ENCODE measurements around the gene GAL3ST3. TPM values are rescaled to one million over a fixed set of nuclear protein-coding genes. Genes with fewer than 3 reads are reported as not detected.

Gene GAL3ST3
- total and polyA plus RNA-seq, 2 experiments from 2014 or later: 0.80 to 1.1 TPM

DNA sequence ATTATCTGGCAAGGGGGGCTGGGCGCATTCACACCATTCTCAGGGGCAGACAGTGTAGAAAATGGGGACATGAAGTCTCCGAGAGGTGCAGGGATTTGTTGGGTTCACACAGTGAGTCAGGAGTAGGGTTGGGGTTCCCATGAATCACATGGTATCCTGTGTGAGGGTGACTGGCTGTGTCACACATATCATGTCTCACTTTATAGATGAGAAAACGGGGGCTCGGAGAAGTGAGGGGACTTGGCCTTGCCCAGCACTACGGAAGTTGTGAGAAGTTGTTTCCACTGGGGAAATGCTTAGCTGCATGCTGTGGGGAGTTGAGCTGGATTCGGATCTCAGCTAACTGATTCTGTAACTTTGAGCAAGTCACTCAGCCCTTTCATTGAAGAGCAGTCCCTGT, 4.2 kb downstream of the GAL3ST3 start:
- no peak for TF ChIP-seq EZH2phosphoT487 (IDR thresholded peaks at IDR 0.05; ENCODE audit: low read depth, severe bottlenecking, unreplicated experiment)
- TF ChIP-seq EZH2 (IDR thresholded peaks at IDR 0.05; ENCODE audit: borderline replicate concordance): no peak
- no peak for TF ChIP-seq CTCF (IDR thresholded peaks at IDR 0.05; ENCODE audit: poor library complexity)
- Histone ChIP-seq H3K9me3 (ENCODE audit: low read depth) (no peaks in the 10 kb centered on the region), H4K20me1 (ENCODE audit: insufficient read depth, poor library complexity, severe bottlenecking) (no peaks in the 10 kb centered on the region), H3K27me3 (no peaks in the 10 kb centered on the region), H3K9me2 (replicated peaks; ENCODE audit: insufficient read depth) (no peaks in the 10 kb centered on the region), H3K27ac (no peak overlapping the region), H3K36me3 (replicated peaks; ENCODE audit: insufficient read depth, low read depth) (no peaks in the 10 kb centered on the region), H3K4me3 (no peak overlapping the region), H3K79me2 (no peaks in the 10 kb centered on the region), H3K4me1 (ENCODE audit: insufficient read depth) (peaks cover 4% of the 10 kb centered on the region), H2AFZ (no peak overlapping the region), H3K4me2 (no peak overlapping the region)
- DNase-seq (ENCODE audit: low spot score): no peak
- WGBS (ENCODE audit: low lambda C conversion rate, missing lambda C conversion rate): 91% methylated on average over 6 of the region's 6 CpGs

DNA sequence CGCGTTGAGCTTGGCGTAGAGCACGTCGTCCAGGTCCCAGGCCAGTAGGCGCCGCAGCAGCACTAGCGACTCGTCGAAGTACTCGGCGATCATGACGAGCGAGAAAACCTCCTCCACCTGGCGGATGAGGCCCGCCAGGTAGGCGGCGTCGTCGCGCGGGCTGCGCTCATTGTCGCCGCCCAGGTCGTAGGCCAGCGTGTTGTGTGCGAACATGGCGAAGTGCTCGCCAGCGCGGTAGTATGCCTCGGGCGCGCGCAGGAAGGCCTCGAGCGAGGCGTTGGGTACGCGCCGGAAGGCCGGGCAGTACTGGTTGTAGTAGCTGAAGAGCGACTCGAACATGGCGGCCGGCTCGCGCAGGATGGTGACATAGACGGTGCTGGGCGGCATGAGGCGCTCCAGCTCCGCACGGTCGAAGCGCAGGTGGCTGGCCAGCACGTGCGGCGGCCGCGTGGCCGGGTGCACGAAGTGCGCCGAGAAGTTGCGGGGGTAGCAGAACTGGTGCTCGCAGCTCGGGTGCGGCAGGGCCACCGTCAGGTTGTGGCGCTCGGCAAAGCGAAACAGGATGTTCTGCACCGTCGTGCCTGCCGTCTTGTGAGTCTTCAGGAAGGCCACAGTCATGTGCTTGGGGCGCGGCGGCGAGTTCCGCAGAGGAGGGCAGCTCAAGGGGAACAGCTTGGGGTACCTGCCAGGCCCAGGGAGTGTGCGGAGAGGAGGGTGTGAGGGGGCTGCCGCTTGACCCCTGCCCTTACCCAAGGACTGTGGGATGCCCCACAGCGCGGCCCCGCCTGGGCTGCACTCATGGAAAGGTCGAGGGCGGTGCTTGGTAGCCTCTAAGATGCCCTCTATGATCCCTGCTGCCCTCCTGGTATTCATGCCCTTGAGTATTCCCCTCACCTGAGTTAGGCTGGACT, 5.7 kb downstream of the GAL3ST3 start:
- no peak for DNase-seq (ENCODE audit: low spot score)
- Histone ChIP-seq H3K27me3 (no peaks in the 10 kb centered on the region), H4K20me1 (ENCODE audit: insufficient read depth, poor library complexity, severe bottlenecking) (no peaks in the 10 kb centered on the region), H3K9me3 (ENCODE audit: low read depth) (no peaks in the 10 kb centered on the region), H3K36me3 (replicated peaks; ENCODE audit: insufficient read depth, low read depth) (no peaks in the 10 kb centered on the region), H3K79me2 (no peaks in the 10 kb centered on the region), H3K4me2 (no peak overlapping the region), H3K4me3 (no peak overlapping the region), H2AFZ (no peak overlapping the region), H3K27ac (no peak overlapping the region), H3K4me1 (ENCODE audit: insufficient read depth) (no peaks in the 10 kb centered on the region), H3K9me2 (replicated peaks; ENCODE audit: insufficient read depth) (no peaks in the 10 kb centered on the region)
- TF ChIP-seq EZH2phosphoT487 (IDR thresholded peaks at IDR 0.05; ENCODE audit: low read depth, severe bottlenecking, unreplicated experiment): no peak
- no peak for TF ChIP-seq CTCF (IDR thresholded peaks at IDR 0.05; ENCODE audit: poor library complexity)
- TF ChIP-seq EZH2 (IDR thresholded peaks at IDR 0.05; ENCODE audit: borderline replicate concordance): no peak
- 99% methylated on average over 57 of the region's 88 CpGs for whole genome bisulfite sequencing (ENCODE audit: low lambda C conversion rate, missing lambda C conversion rate)

DNA sequence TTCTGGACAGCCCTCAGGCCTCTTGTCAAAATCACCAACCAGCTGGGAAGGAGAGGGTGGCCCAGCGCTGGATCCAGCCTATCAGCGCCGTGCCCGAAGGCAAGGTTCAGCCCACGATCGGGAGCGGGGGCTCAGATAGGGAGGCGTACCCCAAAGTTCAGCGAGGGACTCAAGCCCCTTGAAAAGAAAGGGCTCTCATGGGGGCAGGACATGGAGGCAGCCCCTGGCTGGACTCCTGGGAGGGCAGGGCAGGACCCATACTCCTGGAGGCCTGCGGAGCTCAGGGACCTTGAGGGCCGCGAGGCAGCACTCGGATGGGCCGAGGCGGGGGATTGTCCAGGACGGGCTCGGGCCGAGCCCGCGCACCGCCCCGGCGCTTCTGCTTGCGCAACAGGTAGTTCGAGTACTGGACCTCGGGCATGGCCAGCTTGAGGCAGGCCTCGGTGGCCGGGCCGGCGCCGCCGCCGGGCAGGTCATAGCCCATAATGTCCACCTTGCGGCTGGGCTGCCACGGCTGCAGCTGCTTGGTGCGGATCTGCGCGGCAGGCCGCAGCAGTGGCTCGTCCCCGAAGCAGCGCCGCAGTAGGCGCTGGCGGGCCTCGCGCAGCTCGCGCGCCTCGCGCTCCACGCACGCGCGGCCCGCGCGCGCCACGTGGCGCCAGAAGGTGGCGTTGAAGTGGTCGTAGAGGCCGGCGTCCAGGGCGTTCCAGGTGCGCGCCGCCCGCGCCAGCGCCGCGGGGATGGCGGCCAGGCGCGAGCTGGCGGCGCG, 6.5 kb downstream of the GAL3ST3 start:
- no peaks in the 10 kb centered on the region for H3K4me1 ChIP-seq (ENCODE audit: insufficient read depth)
- no peak overlapping the region for H3K4me2 ChIP-seq
- no peaks in the 10 kb centered on the region for H3K9me3 ChIP-seq (ENCODE audit: low read depth)
- H3K36me3 ChIP-seq (replicated peaks; ENCODE audit: insufficient read depth, low read depth): no peaks in the 10 kb centered on the region
- TF ChIP-seq EZH2 (IDR thresholded peaks at IDR 0.05; ENCODE audit: borderline replicate concordance): no peak
- TF ChIP-seq CTCF (IDR thresholded peaks at IDR 0.05; ENCODE audit: poor library complexity): no peak
- no peak for TF ChIP-seq EZH2phosphoT487 (IDR thresholded peaks at IDR 0.05; ENCODE audit: low read depth, severe bottlenecking, unreplicated experiment)
- H3K27ac ChIP-seq: no peak overlapping the region
- DNase-seq (ENCODE audit: low spot score): no peak
- no peak overlapping the region for H2AFZ ChIP-seq
- WGBS (ENCODE audit: low lambda C conversion rate, missing lambda C conversion rate): 97% methylated on average over 74 of the region's 81 CpGs
- no peak overlapping the region for H3K4me3 ChIP-seq
- no peaks in the 10 kb centered on the region for H3K79me2 ChIP-seq
- H3K9me2 ChIP-seq (replicated peaks; ENCODE audit: insufficient read depth): no peaks in the 10 kb centered on the region
- no peaks in the 10 kb centered on the region for H3K27me3 ChIP-seq
- H4K20me1 ChIP-seq (ENCODE audit: insufficient read depth, poor library complexity, severe bottlenecking): no peaks in the 10 kb centered on the region
